ENCODE data around the gene OPN1SW. TPM values are rescaled to one million over a fixed set of nuclear protein-coding genes. Genes with fewer than 3 reads are reported as not detected.

Gene OPN1SW
- total and polyA plus RNA-seq, 9 of the 15 experiments (the other 6 are each of a cell fraction or from before 2014, with no cell fraction given) = 0.84 to 1.0 TPM; not detected in 7

- 0 out of 2 replicates have a peak, but pooled peaks have one; percentile 60 for TF ChIP-seq ATF6 (CRISPR knock-in tag; IDR thresholded peaks at IDR 0.05)
- TF ChIP-seq STAG1 (CRISPR knock-in tag; IDR thresholded peaks at IDR 0.05; ENCODE audit: borderline replicate concordance) = no peak
- TF ChIP-seq KLF13 (tag; IDR thresholded peaks at IDR 0.05; ENCODE audit: borderline replicate concordance, low read depth) = no peak
- TF ChIP-seq CREB3 (tag; conservative IDR thresholded peaks at IDR 0.05; ENCODE audit: low read depth) = no peak
- TF ChIP-seq TCF7 (IDR thresholded peaks at IDR 0.05; ENCODE audit: borderline replicate concordance) = no peak
- TF ChIP-seq HDAC3 (IDR thresholded peaks at IDR 0.05; ENCODE audit: borderline replicate concordance, partially characterized antibody) = no peak
- no peak for TF ChIP-seq CBX3 (IDR thresholded peaks at IDR 0.05; ENCODE audit: borderline replicate concordance in 1 of 2, low read length in 2 of 2)
- no peak for TF ChIP-seq EP400 (IDR thresholded peaks at IDR 0.05)
- no peak for TF ChIP-seq IFI16 (CRISPR knock-in tag; IDR thresholded peaks at IDR 0.05)
- 0 out of 2 replicates have a peak, but pooled peaks have one; percentile 39 for TF ChIP-seq RNF2 (IDR thresholded peaks at IDR 0.05)
- TF ChIP-seq PHF21A (IDR thresholded peaks at IDR 0.05; ENCODE audit: borderline replicate concordance, low read depth) = no peak
- no peak for TF ChIP-seq HOXB6 (CRISPR knock-in tag; IDR thresholded peaks at IDR 0.05; ENCODE audit: borderline replicate concordance)
- TF ChIP-seq VEZF1 (CRISPR knock-in tag; IDR thresholded peaks at IDR 0.05) = no peak
- TF ChIP-seq TAL1 (IDR thresholded peaks at IDR 0.05) = no peak
- no peak for TF ChIP-seq E2F3 (CRISPR knock-in tag; IDR thresholded peaks at IDR 0.05)
- 0 out of 2 replicates have a peak, but pooled peaks have one; percentile 2 for TF ChIP-seq E2F5 (CRISPR knock-in tag; IDR thresholded peaks at IDR 0.05)
- no peak for TF ChIP-seq CBX8 (IDR thresholded peaks at IDR 0.05; ENCODE audit: borderline replicate concordance, extremely low read depth, low read depth, low read length, poor library complexity, severe bottlenecking)
- TF ChIP-seq ARID3A (IDR thresholded peaks at IDR 0.05; ENCODE audit: borderline replicate concordance, low read depth, low read length) = no peak
- TF ChIP-seq TOE1 (IDR thresholded peaks at IDR 0.05; ENCODE audit: borderline replicate concordance) = no peak
- no peak for TF ChIP-seq TOE1 (CRISPR knock-in tag; IDR thresholded peaks at IDR 0.05; ENCODE audit: borderline replicate concordance, low read depth)
- TF ChIP-seq ARID1B (IDR thresholded peaks at IDR 0.05) = no peak
- TF ChIP-seq ZNF140 (CRISPR knock-in tag; IDR thresholded peaks at IDR 0.05) = no peak
These were observed 17.6 kb upstream of the OPN1SW start (continued) for GRCh38 chr7:128793181-128793547.

Data from K562 (cell line).